LNCaP clone FGC (cell line): ENCODE data around the gene NOXA1.
"Not testable (repeated sequence)": the region's sequence is repeated elsewhere in the genome, so short reads cannot be mapped to it uniquely, and the experiment has no call there.

Experiments used
- DNase-seq: peaks from one replicate; pipeline ENCODE4 v3.0.0-alpha.2; 2011; ENCODE audit warnings: low read depth
- H3K4me3 ChIP-seq: 2 replicates; pipeline ENCODE4 v1.5.1; 2011; ENCODE audit warnings: mild to moderate bottlenecking, low read depth, low read length, control low read depth
- CTCF ChIP-seq: IDR thresholded peaks from 2 replicates; pipeline ENCODE4 v1.5.1; 2012; ENCODE audit warnings: mild to moderate bottlenecking; ENCODE audit not compliant: control insufficient read depth, insufficient read depth; ENCODE audit errors: extremely low read depth

NOXA1 gene

GRCh38 chr9:137447722-137448601 lies 24.8 kb downstream of the NOXA1 start:
- no peak for TF ChIP-seq CTCF
- DNase-seq: no peak
- H3K4me3 ChIP-seq: no peak overlapping the region

GRCh38 chr9:137448602-137448962 lies 25.4 kb downstream of the NOXA1 start:
- TF ChIP-seq CTCF: no peak
- no peak for DNase-seq
- no peak overlapping the region for H3K4me3 ChIP-seq

GRCh38 chr9:137449081-137449844 lies 26.1 kb downstream of the NOXA1 start:
- DNase-seq: no peak
- H3K4me3 ChIP-seq: no peak overlapping the region
- TF ChIP-seq CTCF: no peak

GRCh38 chr9:137449931-137450538 lies 26.8 kb downstream of the NOXA1 start:
- no peak for DNase-seq
- no peak overlapping the region for H3K4me3 ChIP-seq
- TF ChIP-seq CTCF: no peak

GRCh38 chr9:137450539-137451222 lies 27.5 kb downstream of the NOXA1 start:
- H3K4me3 ChIP-seq, DNase-seq: not testable (repeated sequence)

GRCh38 chr9:137451264-137452005 lies 28.2 kb downstream of the NOXA1 start:
- not testable (repeated sequence) for DNase-seq, H3K4me3 ChIP-seq

- no peak overlapping the region for H3K4me3 ChIP-seq
- DNase-seq: no peak
- no peak for TF ChIP-seq CTCF
Measured at GRCh38 chr9:137452006-137452760, 29.0 kb downstream of the NOXA1 start.
